Liver (tissue), 9 donors: ENCODE results near the gene CALHM5. TPM values are rescaled to one million over a fixed set of nuclear protein-coding genes. Genes with fewer than 3 reads are reported as not detected.

Experiments used
- DNase-seq: peaks from one replicate; pipeline ENCODE4 v3.0.0-alpha.2; 2017; ENCODE audit warnings: low spot score
- H3K27ac ChIP-seq, 2 donors: one replicate each; pipeline ENCODE4 v1.7.0; 2013; ENCODE audit warnings: inconsistent platforms in 2 of 2, low read length in 2 of 2, control low read depth in 1 of 2, low read depth in 1 of 2, mild to moderate bottlenecking in 1 of 2
- H3K27me3 ChIP-seq, 4 donors: one replicate each; pipeline versions ENCODE4 v1.6.1 to v1.7.0; 2013; ENCODE audit warnings: low read length in 3 of 4, inconsistent platforms in 1 of 4, mild to moderate bottlenecking in 1 of 4, moderate library complexity in 1 of 4; ENCODE audit not compliant: control insufficient read depth in 4 of 4, insufficient read depth in 4 of 4
- H3K36me3 ChIP-seq, 4 donors: one replicate each; pipeline versions ENCODE4 v1.6.1 to v1.7.0; 2013; ENCODE audit warnings: low read length in 3 of 4, mild to moderate bottlenecking in 3 of 4, low read depth in 1 of 4, moderate library complexity in 1 of 4; ENCODE audit not compliant: control insufficient read depth in 4 of 4, insufficient read depth in 3 of 4
- H3K4me1 ChIP-seq, 4 donors: one replicate each; pipeline versions ENCODE4 v1.6.1 to v1.7.0; 2013; ENCODE audit warnings: low read length in 3 of 4, mild to moderate bottlenecking in 3 of 4, moderate library complexity in 1 of 4; ENCODE audit not compliant: control insufficient read depth in 4 of 4, insufficient read depth in 4 of 4
- H3K4me3 ChIP-seq, 3 donors: one replicate each; pipeline versions ENCODE4 v1.6.1 to v1.7.0; 2013; ENCODE audit warnings: low read length in 3 of 3, control low read depth in 1 of 3, low read depth in 1 of 3, mild to moderate bottlenecking in 1 of 3
- H3K9ac ChIP-seq, 2 donors: one replicate each; pipeline ENCODE4 v1.7.0; 2013; ENCODE audit warnings: low read length in 2 of 2, mild to moderate bottlenecking in 2 of 2, moderate library complexity in 2 of 2, control low read depth in 1 of 2, low read depth in 1 of 2
- H3K9me3 ChIP-seq, 4 donors: one replicate each; pipeline versions ENCODE4 v1.6.1 to v1.7.0; 2013; ENCODE audit warnings: low read length in 3 of 4; ENCODE audit not compliant: control insufficient read depth in 4 of 4
- ATF3 ChIP-seq: IDR thresholded peaks from 2 replicates; pipeline ENCODE4 v1.6.1; 2016; ENCODE audit warnings: antibody characterized with exemption
- CTCF ChIP-seq: fragments of 150-350 bp; IDR thresholded peaks from 2 replicates; pipeline ENCODE4 v1.5.1; 2017; ENCODE audit warnings: improper control_type of control experiment, low read depth, low read length; ENCODE audit not compliant: missing input control
- EGR1 ChIP-seq, 2 donors: IDR thresholded peaks; 2 replicates each; pipeline ENCODE4 v1.6.1; 2016 to 2018; ENCODE audit warnings: antibody characterized with exemption in 2 of 2, low read depth in 2 of 2
- FOXA1 ChIP-seq: IDR thresholded peaks from 2 replicates; pipeline ENCODE4 v1.6.1; 2016; ENCODE audit warnings: antibody characterized with exemption
- FOXA2 ChIP-seq: IDR thresholded peaks from 2 replicates; pipeline ENCODE4 v1.6.1; 2016; ENCODE audit warnings: antibody characterized with exemption
- HNF4A ChIP-seq, 2 donors: conservative IDR thresholded peaks; 2 replicates each; pipeline ENCODE4 v1.6.1; 2016; ENCODE audit warnings: antibody characterized with exemption in 2 of 2, mild to moderate bottlenecking in 2 of 2
- HNF4G ChIP-seq: IDR thresholded peaks from 2 replicates; pipeline ENCODE4 v1.6.1; 2016; ENCODE audit warnings: antibody characterized with exemption
- JUND ChIP-seq, 2 donors: IDR thresholded peaks; 2 replicates each; pipeline ENCODE4 v1.6.1; 2016; ENCODE audit warnings: antibody characterized with exemption in 2 of 2
- MAX ChIP-seq: IDR thresholded peaks from 2 replicates; pipeline ENCODE4 v1.6.1; 2016; ENCODE audit warnings: antibody characterized with exemption
- NR2F2 ChIP-seq: IDR thresholded peaks from 2 replicates; pipeline ENCODE4 v1.6.1; 2016; ENCODE audit warnings: antibody characterized with exemption
- RAD21 ChIP-seq, 2 donors: IDR thresholded peaks; 2 replicates each; pipeline ENCODE4 v1.6.1; 2016; ENCODE audit warnings: antibody characterized with exemption in 2 of 2, mild to moderate bottlenecking in 2 of 2
- REST ChIP-seq: IDR thresholded peaks from 2 replicates; pipeline ENCODE4 v1.6.1; 2016; ENCODE audit warnings: antibody characterized with exemption, mild to moderate bottlenecking
- RXRA ChIP-seq, 2 donors: IDR thresholded peaks; 2 replicates each; pipeline ENCODE4 v1.6.1; 2017 to 2018; ENCODE audit warnings: antibody characterized with exemption in 2 of 2, mild to moderate bottlenecking in 1 of 2
- SP1 ChIP-seq: IDR thresholded peaks from 2 replicates; pipeline ENCODE4 v1.6.1; 2018; ENCODE audit warnings: antibody characterized with exemption, mild to moderate bottlenecking
- TAF1 ChIP-seq: conservative IDR thresholded peaks from 2 replicates; pipeline ENCODE4 v1.6.1; 2016; ENCODE audit warnings: antibody characterized with exemption, mild to moderate bottlenecking
- YY1 ChIP-seq: IDR thresholded peaks from 2 replicates; pipeline ENCODE4 v1.6.1; 2016; ENCODE audit warnings: antibody characterized with exemption, mild to moderate bottlenecking
- ZBTB33 ChIP-seq: IDR thresholded peaks from 2 replicates; pipeline ENCODE4 v1.6.1; 2016; ENCODE audit warnings: antibody characterized with exemption
- WGBS: extraction: QIAGEN DNeasy Blood & Tissue Kit; methylation state at CpG from one replicate; pipeline ENCODE4 v1.1.7; 2013; 5-methylcytosine and 5-hydroxymethylcytosine counted together
- polyA plus RNA-seq, 2 donors: library from polyadenylated mRNA; stranded (reverse) in 1 of 2; unstranded in 1 of 2; fragments of 200-250 nt in 1 of 2; fragments of >200 nt in 1 of 2; fragmentation: Nextera tagmentation in 1 of 2; extraction: Ambion mirVana in 1 of 2; gene quantifications; one replicate each; pipeline versions ENCODE4 v1.2.1 to v1.2.3, GENCODE V29; 2013 to 2015
- total RNA-seq, 2 donors: library from RNA; depleted of rRNA; stranded (reverse); fragments of >200 nt; gene quantifications; one replicate each; pipeline ENCODE4 v1.2.3, GENCODE V29; 2014
- donor health status: healthy.
- donor health status: healthy.
- donor health status: healthy.
- donor health status: healthy.
- donor health status: healthy.

The CALHM5 gene
- under 1 TPM; 0.47 to 0.59 TPM for total RNA-seq
- under 1 TPM; 0.07 to 0.44 TPM for polyA plus RNA-seq

GRCh38 chr6:116511424-116512110, at the start of gene CALHM5:
TSS of gene CALHM5 (plus strand) at chr6:116511639. CDS start at chr6:116511697, 58 bp downstream.
- peaks cover 0 to 4% (median under 1%) of the 10 kb centered on the region in 4 donors for H3K9me3 ChIP-seq
- TF ChIP-seq FOXA2, result no peak
- TF ChIP-seq TAF1, result no peak
- TF ChIP-seq YY1, result peak; percentile 35
- TF ChIP-seq EGR1 (IDR thresholded peaks at IDR 0.05; ENCODE audit: low read depth in 2 of 2), result no peak
- peak; percentile 49 for TF ChIP-seq CTCF
- no peak for TF ChIP-seq HNF4G
- TF ChIP-seq NR2F2, result no peak
- no peak for TF ChIP-seq REST
- no peak for TF ChIP-seq MAX
- TF ChIP-seq RAD21 (IDR thresholded peaks at IDR 0.05), result peak; percentile 59 to 65
- TF ChIP-seq JUND (IDR thresholded peaks at IDR 0.05), result no peak
- WGBS, result 53% methylated on average over 10 of the region's 10 CpGs
- no peaks in the 10 kb centered on the region for H3K4me1 ChIP-seq
- peak within 1 kb of the TSS; percentile 51 to 59 for H3K27ac ChIP-seq
- H3K27me3 ChIP-seq, result no peaks in the 10 kb centered on the region
- no peaks in the 10 kb centered on the region for H3K36me3 ChIP-seq
- DNase-seq, result no peak
- peak within 1 kb of the TSS in 1 of 2 donors; percentile 20 for H3K9ac ChIP-seq
- H3K4me3 ChIP-seq, result peak within 1 kb of the TSS in 2 of 3 donors; percentile 20 to 21

- 11% methylated on average over 84 of the region's 84 CpGs for WGBS
- DNase-seq, result peak; percentile 42
- Histone ChIP-seq H3K4me1 (peaks cover 4 to 11% (median 6%) of the 10 kb centered on the region in 4 donors), H3K9ac (peak overlapping the region in 1 of 2 donors; percentile 29), H3K27ac (peak overlapping the region; percentile 56 to 58), H3K36me3 (no peaks in the 10 kb centered on the region), H3K27me3 (peaks cover 0 to 1% (median 0%) of the 10 kb centered on the region in 4 donors), H3K9me3 (no peaks in the 10 kb centered on the region), H3K4me3 (peak overlapping the region; percentile 36 to 66 (median 60))
- TF ChIP-seq REST (no peak), RXRA (IDR thresholded peaks at IDR 0.05) (no peak), YY1 (no peak), SP1 (no peak), ATF3 (no peak), HNF4A (conservative IDR thresholded peaks at IDR 0.05) (no peak), ZBTB33 (no peak), MAX (no peak), FOXA1 (no peak), RAD21 (IDR thresholded peaks at IDR 0.05) (no peak), TAF1 (no peak)
Measured at GRCh38 chr6:116461932-116462885, 49.2 kb upstream of the CALHM5 start.
